Testis (tissue), 3 donors: ENCODE measurements around the gene RBL2. TPM values are rescaled to one million over a fixed set of nuclear protein-coding genes. Genes with fewer than 3 reads are reported as not detected.

ENCODE experiments used
- DNase-seq: peaks from one replicate; pipeline ENCODE4 v3.0.0-alpha.2; 2019
- H3K27ac ChIP-seq, 2 donors: fragments of 200-600 bp; sonication (generic); one replicate each; pipeline ENCODE4 v1.5.1; 2019
- H3K27me3 ChIP-seq: fragments of 200-600 bp; sonication (generic); one replicate; pipeline ENCODE4 v1.5.1; 2019
- H3K36me3 ChIP-seq: fragments of 200-600 bp; sonication (generic); one replicate; pipeline ENCODE4 v1.5.1; 2017; ENCODE audit warnings: low read depth; ENCODE audit errors: missing control alignments
- H3K4me1 ChIP-seq: fragments of 200-600 bp; sonication (generic); one replicate; pipeline ENCODE4 v1.5.1; 2019
- H3K4me3 ChIP-seq, 2 donors: fragments of 200-600 bp; sonication (generic); one replicate each; pipeline ENCODE4 v1.5.1; 2017 to 2019
- H3K9me3 ChIP-seq: fragments of 200-600 bp; sonication (generic); one replicate; pipeline ENCODE4 v1.5.1; 2017
- CTCF ChIP-seq, 3 experiments: fragments of 450-650 bp in 2 of 3; fragments of 200-600 bp in 1 of 3; sonication (generic) in 1 of 3; IDR thresholded peaks; one replicate each; pipeline ENCODE4 v1.5.1; 2016 to 2019; ENCODE audit warnings: antibody characterized with exemption in 3 of 3, mild to moderate bottlenecking in 2 of 3, moderate library complexity in 1 of 3
- POLR2A ChIP-seq: fragments of 450-650 bp; IDR thresholded peaks from one replicate; pipeline ENCODE4 v1.6.1; 2017; ENCODE audit warnings: antibody characterized with exemption, mild to moderate bottlenecking, moderate library complexity
- WGBS, 2 donors: methylation state at CpG; one replicate each; pipeline ENCODE4 v1.1.5; 2018; 5-methylcytosine and 5-hydroxymethylcytosine counted together
- intact Hi-C: fragments of 100-400 bp; cut with DNase I; formaldehyde crosslinking; loops from one replicate; pipeline ENCODE4 v1.15.1; 2023; ENCODE audit warnings: low total_unique reads
- polyA plus RNA-seq: library from polyadenylated mRNA; stranded (reverse); fragments of 350-450 nt; fragmentation: Illumina TruSeq; extraction: RNeasy Lipid Tissue Mini Kit (QIAGEN cat#74804); gene quantifications from one replicate; pipeline ENCODE4 v1.2.3, GENCODE V29; 2014; ENCODE audit warnings: low read depth, low replicate concordance; ENCODE audit not compliant: insufficient read depth
- total RNA-seq, 2 donors: library from RNA; depleted of rRNA; stranded (reverse); fragments of >200 nt; gene quantifications; one replicate each; pipeline ENCODE4 v1.2.3, GENCODE V29; 2016

Gene RBL2
- total and polyA plus RNA-seq, 3 donors from 2014 or later, result 99.1 to 117 (median 106) TPM

DNA sequence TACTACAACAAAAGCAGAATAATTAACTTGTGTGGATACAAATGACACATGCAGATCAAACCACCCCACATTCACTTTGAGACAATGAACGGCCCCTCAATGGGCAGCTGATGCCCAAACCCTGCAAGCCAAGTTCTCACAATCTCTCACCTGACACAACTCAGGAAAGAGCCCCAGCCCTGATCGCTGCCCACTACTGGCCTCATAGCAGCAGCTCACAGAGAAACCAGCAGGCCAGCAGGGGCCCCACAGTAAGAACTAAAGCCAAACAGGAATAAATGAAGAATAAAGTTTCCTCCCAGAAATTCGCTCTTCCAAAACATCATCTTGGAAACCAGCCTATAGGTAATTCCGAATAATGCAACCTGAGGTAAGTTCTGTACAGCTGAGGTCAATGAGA lies 61.1 kb downstream of the RBL2 start:
- Histone ChIP-seq H3K36me3 (no peaks in the 10 kb centered on the region), H3K9me3 (no peaks in the 10 kb centered on the region), H3K27ac (no peak overlapping the region), H3K4me1 (no peaks in the 10 kb centered on the region), H3K4me3 (no peak overlapping the region), H3K27me3 (no peaks in the 10 kb centered on the region)
- DNase-seq, result no peak
- intact Hi-C loops, result no loop called here
- 92 to 93% methylated on average over 4 of the region's 4 CpGs for WGBS, 2 donors
- TF ChIP-seq POLR2A (no peak), CTCF (IDR thresholded peaks at IDR 0.05) (no peak)

GRCh38 chr16:53498984-53499383 lies 64.7 kb downstream of the RBL2 start:
- no peak for DNase-seq
- WGBS, 2 donors, result 88 to 91% methylated on average over 4 of the region's 4 CpGs
- peaks cover 15% of the 10 kb centered on the region for H3K4me1 ChIP-seq
- intact Hi-C loops, result no loop called here
- no peak overlapping the region for H3K4me3 ChIP-seq
- no peaks in the 10 kb centered on the region for H3K36me3 ChIP-seq
- H3K27me3 ChIP-seq, result no peaks in the 10 kb centered on the region
- no peak for TF ChIP-seq POLR2A
- no peak for TF ChIP-seq CTCF (IDR thresholded peaks at IDR 0.05)
- H3K9me3 ChIP-seq, result no peaks in the 10 kb centered on the region
- H3K27ac ChIP-seq, result no peak overlapping the region

DNA sequence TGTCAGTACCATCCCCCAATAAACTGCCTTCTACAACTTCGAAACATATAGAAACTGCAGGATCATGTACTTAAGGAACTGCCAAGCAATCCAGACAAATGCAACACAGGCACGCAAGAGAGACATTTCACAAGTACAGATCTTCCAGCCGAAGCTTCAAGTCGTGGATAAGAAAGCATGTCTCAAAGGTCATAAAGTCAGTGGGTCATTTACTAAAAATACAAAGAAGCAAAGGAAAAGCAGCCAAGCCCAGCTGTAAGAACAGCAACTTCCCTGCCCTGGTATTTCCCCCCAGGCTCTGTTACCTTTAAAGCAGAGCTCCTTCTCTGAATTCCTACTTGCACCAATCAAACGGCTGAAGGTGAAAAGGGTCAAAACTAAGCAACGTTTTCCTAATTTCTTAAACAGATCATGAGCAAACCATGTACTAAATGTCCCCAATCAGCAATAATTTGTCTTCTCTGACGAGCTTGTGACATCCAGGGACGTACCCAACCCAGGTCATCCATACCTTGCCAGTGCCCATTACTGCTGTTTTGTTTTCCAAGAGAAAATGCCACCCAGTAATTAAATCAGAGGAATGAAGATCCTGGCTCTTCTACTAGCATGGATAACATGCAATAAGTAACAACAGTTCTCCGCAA lies 67.1 kb downstream of the RBL2 start:
- H3K27ac ChIP-seq, result no peak overlapping the region

DNA sequence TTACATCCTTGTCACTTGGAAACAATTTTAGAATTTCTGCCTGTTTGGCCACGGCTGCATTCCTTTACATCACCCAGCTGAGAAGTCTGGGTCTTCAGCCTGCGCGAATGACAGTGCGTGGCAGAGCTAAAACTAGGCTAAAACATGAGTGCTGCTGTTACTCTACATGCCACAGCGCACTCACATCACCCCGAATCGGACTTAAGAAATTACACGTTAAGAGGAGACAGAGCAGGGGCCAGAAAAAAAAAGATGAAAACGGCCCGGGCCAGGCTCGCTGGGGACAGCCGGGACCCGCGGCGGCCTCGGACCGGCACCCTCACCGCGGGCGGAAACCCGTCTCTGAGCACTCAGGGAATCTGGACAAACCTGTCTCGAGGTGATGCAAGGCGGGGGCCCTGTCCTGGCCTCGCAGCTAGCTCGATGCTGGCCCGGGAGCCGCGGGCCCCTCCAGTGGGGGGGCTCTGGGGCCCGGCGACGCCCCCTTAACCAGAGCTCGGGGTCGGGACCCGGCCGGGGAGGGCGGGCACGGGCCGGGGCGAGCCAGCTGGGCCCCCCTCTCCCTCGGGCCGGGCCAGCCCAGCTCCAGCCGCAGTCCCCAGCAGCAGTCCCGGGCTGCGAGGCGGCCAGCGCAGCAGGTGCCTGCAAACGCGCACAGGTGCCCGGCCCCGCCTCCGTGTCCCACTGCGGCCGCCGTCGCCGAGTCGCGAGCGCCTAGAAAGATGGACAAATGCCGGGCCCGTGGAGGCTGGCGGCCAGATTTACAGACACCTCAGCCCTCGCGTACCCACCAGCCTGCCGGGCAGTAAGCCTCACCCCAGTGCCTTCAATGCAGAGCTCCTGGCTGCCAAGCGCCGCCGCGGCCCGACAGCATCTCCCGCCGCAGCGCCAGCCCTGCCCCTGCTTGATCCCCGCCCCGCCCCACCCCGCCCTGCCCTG lies 68.3 kb downstream of the RBL2 start, which contains the start of gene AKTIP:
Gene AKTIP, minus strand, starts transcription at position 879 of the 939 bp plus-strand sequence. CDS start 2,950 bp downstream, outside the sequence.
- Histone ChIP-seq H3K27ac (peak within 1 kb of the TSS; percentile 92 to 95), H3K36me3 (no peaks in the 10 kb centered on the region), H3K9me3 (no peaks in the 10 kb centered on the region), H3K4me3 (peak within 1 kb of the TSS; percentile 85 to 92), H3K4me1 (peaks cover 27% of the 10 kb centered on the region), H3K27me3 (no peaks in the 10 kb centered on the region)
- DNase-seq, result peak; percentile 83
- TF ChIP-seq CTCF (IDR thresholded peaks at IDR 0.05) (no peak), POLR2A (no peak)
- 0 to 1% methylated on average over 29 to 71 of the region's 76 CpGs for WGBS, 2 donors
- intact Hi-C loops, result no loop called here

More for the DNA sequence above, 67.1 kb downstream of the RBL2 start:
- 23 to 37% methylated on average over 9 of the region's 9 CpGs for WGBS, 2 donors
- Histone ChIP-seq H3K4me3 (no peak overlapping the region), H3K27me3 (no peaks in the 10 kb centered on the region), H3K9me3 (no peaks in the 10 kb centered on the region), H3K36me3 (no peaks in the 10 kb centered on the region), H3K4me1 (peaks cover 27% of the 10 kb centered on the region)
- intact Hi-C loops, result no loop called here
- TF ChIP-seq CTCF (IDR thresholded peaks at IDR 0.05), result no peak
- TF ChIP-seq POLR2A, result no peak
- DNase-seq, result no peak
